ENCODE results near the gene FYCO1.

- TF ChIP-seq MAX (IDR thresholded peaks at IDR 0.05) (no peak), YY1 (IDR thresholded peaks at IDR 0.05; ENCODE audit: low read depth) (no peak)
Measured at GRCh38 chr3:45991341-45991740, 4.3 kb downstream of the FYCO1 start.
